RWPE1 (cell line): Measurements from ENCODE around the gene C10orf90.

Experiments
- CTCF ChIA-PET: fragments of 350-600 bp; sonication (Branson Sonifier 250); formaldehyde crosslinking; extraction: SDS; loops from one replicate; lab custom pipeline; 2021; lab: Yijun Ruan, JAX
- POLR2A ChIA-PET: fragments of 400-600 bp; formaldehyde crosslinking; extraction: SDS; loops from one replicate; lab custom pipeline; 2020; ENCODE audit warnings: antibody characterized with exemption; ENCODE audit not compliant: low non-redundant PET; lab: Yijun Ruan, JAX
- DNase-seq: peaks from one replicate; pipeline ENCODE4 v3.0.0; 2012; ENCODE audit warnings: low spot score
- H3K27ac ChIP-seq: fragments of 450-650 bp; 2 replicates; pipeline ENCODE4 v1.5.1; 2017
- CTCF ChIP-seq: fragments of 450-650 bp; conservative IDR thresholded peaks from 2 replicates; pipeline ENCODE4 v1.5.1; 2017; ENCODE audit warnings: low read depth, mild to moderate bottlenecking

Gene C10orf90

GRCh38 chr10:126422567-126422966 lies 247.9 kb downstream of the C10orf90 start:
- ChIA-PET CTCF (interaction anchor here (0.7 kb wide), 1 partner anchor 40 kb away, joined by 4 read pairs; no protein-coding TSS in a partner anchor), POLR2A (no interaction called here)
- DNase-seq, result no peak
- no peak overlapping the region for H3K27ac ChIP-seq
- no peak for TF ChIP-seq CTCF

GRCh38 chr10:126421756-126422256 lies 248.7 kb downstream of the C10orf90 start:
- no peak for TF ChIP-seq CTCF
- CTCF ChIA-PET, result interaction anchor here (0.6 kb wide), 1 partner anchor 383 kb away, joined by 3 read pairs; no protein-coding TSS in a partner anchor
- POLR2A ChIA-PET, result no interaction called here
- H3K27ac ChIP-seq, result no peak overlapping the region
- no peak for DNase-seq

- no peak overlapping the region for H3K27ac ChIP-seq
- ChIA-PET POLR2A (no interaction called here), CTCF (interaction anchor here (0.5 to 0.7 kb wide), 2 partner anchors 85 to 437 kb away, joined by 3 read pairs; no protein-coding TSS in a partner anchor)
- no peak for TF ChIP-seq CTCF
- DNase-seq, result no peak
Measured at GRCh38 chr10:126420567-126421300, 249.8 kb downstream of the C10orf90 start.

GRCh38 chr10:126417220-126417825 lies 253.2 kb downstream of the C10orf90 start:
- no peak for TF ChIP-seq CTCF
- ChIA-PET CTCF (interaction anchor here (0.6 kb wide), 1 partner anchor 30 kb away, joined by 3 read pairs; no protein-coding TSS in a partner anchor), POLR2A (no interaction called here)
- no peak overlapping the region for H3K27ac ChIP-seq
- no peak for DNase-seq

GRCh38 chr10:126409821-126410220 lies 260.7 kb downstream of the C10orf90 start:
- DNase-seq, result no peak
- ChIA-PET CTCF (no interaction called here), POLR2A (no interaction called here)
- no peak for TF ChIP-seq CTCF
- no peak overlapping the region for H3K27ac ChIP-seq

- ChIA-PET CTCF (no interaction called here), POLR2A (no interaction called here)
- no peak for DNase-seq
- no peak for TF ChIP-seq CTCF
- no peak overlapping the region for H3K27ac ChIP-seq
Measured at GRCh38 chr10:126408953-126409641, 261.4 kb downstream of the C10orf90 start.
